HEK293 (cell line): ENCODE data around the gene RABEP1.

Experiments used
- BCL11A ChIP-seq: fragments of 450-650 bp; formaldehyde crosslinking; IDR thresholded peaks from 2 replicates; pipeline ENCODE4 v1.5.1; 2016; ENCODE audit warnings: low read depth, missing biosample characterization, missing genetic modification characterization
- BCL11B ChIP-seq: fragments of 450-650 bp; formaldehyde crosslinking; IDR thresholded peaks from 2 replicates; pipeline ENCODE4 v1.5.1; 2016; ENCODE audit warnings: low read depth, missing biosample characterization, missing genetic modification characterization
- KLF9 ChIP-seq: fragments of 450-650 bp; formaldehyde crosslinking; IDR thresholded peaks from 2 replicates; pipeline ENCODE4 v1.5.1; 2016; ENCODE audit warnings: missing biosample characterization, missing genetic modification characterization, low read depth
- MEIS1 ChIP-seq: sonication (generic); formaldehyde crosslinking; IDR thresholded peaks from 2 replicates; pipeline ENCODE4 v1.8.1; 2022; ENCODE audit warnings: missing genetic modification reagents, mild to moderate bottlenecking, borderline replicate concordance
- ZBTB8A ChIP-seq: fragments of 450-650 bp; formaldehyde crosslinking; IDR thresholded peaks from 2 replicates; pipeline ENCODE4 v1.5.1; 2016; ENCODE audit warnings: missing biosample characterization, missing genetic modification characterization
- ZNF132 ChIP-seq: fragments of 450-650 bp; formaldehyde crosslinking; IDR thresholded peaks from 2 replicates; pipeline ENCODE4 v1.5.1; 2017; ENCODE audit warnings: missing biosample characterization, missing genetic modification characterization, borderline replicate concordance
- ZNF140 ChIP-seq: fragments of 450-650 bp; formaldehyde crosslinking; IDR thresholded peaks from 2 replicates; pipeline ENCODE4 v1.5.1; 2016; ENCODE audit warnings: missing biosample characterization, missing genetic modification characterization
- ZNF155 ChIP-seq: fragments of 450-650 bp; formaldehyde crosslinking; IDR thresholded peaks from 2 replicates; pipeline ENCODE4 v1.5.1; 2016; ENCODE audit warnings: missing biosample characterization, missing genetic modification characterization
- ZNF169 ChIP-seq: fragments of 450-650 bp; formaldehyde crosslinking; IDR thresholded peaks from 2 replicates; pipeline ENCODE4 v1.5.1; 2016; ENCODE audit warnings: missing biosample characterization, missing genetic modification characterization
- ZNF274 ChIP-seq, 2 experiments: fragments of 200-500 bp in 1 of 2; fragments of 450-650 bp in 1 of 2; sonication (Bioruptor generic) in 1 of 2; formaldehyde crosslinking in 1 of 2; IDR thresholded peaks; 2 replicates each; pipeline versions ENCODE4 v1.5.1 to v1.6.1; 2014 to 2016; ENCODE audit warnings: borderline replicate concordance in 1 of 2, inconsistent platforms in 1 of 2, low read length in 1 of 2, missing biosample characterization in 1 of 2, missing genetic modification characterization in 1 of 2
- ZNF544 ChIP-seq: fragments of 450-650 bp; formaldehyde crosslinking; IDR thresholded peaks from 2 replicates; pipeline ENCODE4 v1.5.0; 2017; ENCODE audit warnings: missing biosample characterization, missing genetic modification characterization
- ZNF596 ChIP-seq: fragments of 450-650 bp; IDR thresholded peaks from 2 replicates; pipeline ENCODE4 v1.5.0; 2018; ENCODE audit warnings: missing biosample characterization, mild to moderate bottlenecking, missing genetic modification characterization, moderate library complexity
- ZNF768 ChIP-seq: fragments of 450-650 bp; formaldehyde crosslinking; IDR thresholded peaks from 2 replicates; pipeline ENCODE4 v1.5.1; 2018; ENCODE audit warnings: missing biosample characterization, mild to moderate bottlenecking, missing genetic modification characterization
- ZNF777 ChIP-seq: fragments of 450-650 bp; formaldehyde crosslinking; IDR thresholded peaks from 2 replicates; pipeline ENCODE4 v1.5.1; 2017; ENCODE audit warnings: missing biosample characterization, missing genetic modification characterization, borderline replicate concordance
- ZNF837 ChIP-seq: fragments of 450-650 bp; formaldehyde crosslinking; IDR thresholded peaks from 2 replicates; pipeline ENCODE4 v1.5.1; 2016; ENCODE audit warnings: missing biosample characterization, missing genetic modification characterization
- TF ChIP-seq, protein P1 (sequence below): sonication (generic); formaldehyde crosslinking; IDR thresholded peaks from 2 replicates; pipeline ENCODE4 v1.8.1; 2022; ENCODE audit warnings: mild to moderate bottlenecking, moderate library complexity, missing genetic modification reagents
- TF ChIP-seq, protein P2 (sequence below): fragments of 450-650 bp; formaldehyde crosslinking; IDR thresholded peaks from 2 replicates; pipeline ENCODE4 v1.5.1; 2016; ENCODE audit warnings: missing biosample characterization, missing genetic modification characterization
- TF ChIP-seq, protein P3 (sequence below): fragments of 450-650 bp; formaldehyde crosslinking; IDR thresholded peaks from 2 replicates; pipeline ENCODE4 v1.5.1; 2016; ENCODE audit warnings: missing biosample characterization, missing genetic modification characterization
- TF ChIP-seq, protein P4 (sequence below): fragments of 450-650 bp; formaldehyde crosslinking; IDR thresholded peaks from 2 replicates; pipeline ENCODE4 v1.5.1; 2017; ENCODE audit warnings: missing biosample characterization, missing genetic modification characterization
- TF ChIP-seq, protein P5 (sequence below): fragments of 450-650 bp; formaldehyde crosslinking; IDR thresholded peaks from 2 replicates; pipeline ENCODE4 v1.5.1; 2017; ENCODE audit warnings: missing biosample characterization, missing genetic modification characterization
- TF ChIP-seq, protein P6 (sequence below): fragments of 450-650 bp; formaldehyde crosslinking; IDR thresholded peaks from 2 replicates; pipeline ENCODE4 v1.5.1; 2016; ENCODE audit warnings: missing biosample characterization, missing genetic modification characterization
- TF ChIP-seq, protein P7 (sequence below): fragments of 450-650 bp; formaldehyde crosslinking; IDR thresholded peaks from 2 replicates; pipeline ENCODE4 v1.5.1; 2016; ENCODE audit warnings: missing biosample characterization, missing genetic modification characterization
- TF ChIP-seq, protein P8 (sequence below): fragments of 450-650 bp; formaldehyde crosslinking; IDR thresholded peaks from 2 replicates; pipeline ENCODE4 v1.5.1; 2017; ENCODE audit warnings: missing biosample characterization, missing genetic modification characterization

RABEP1 gene

DNA sequence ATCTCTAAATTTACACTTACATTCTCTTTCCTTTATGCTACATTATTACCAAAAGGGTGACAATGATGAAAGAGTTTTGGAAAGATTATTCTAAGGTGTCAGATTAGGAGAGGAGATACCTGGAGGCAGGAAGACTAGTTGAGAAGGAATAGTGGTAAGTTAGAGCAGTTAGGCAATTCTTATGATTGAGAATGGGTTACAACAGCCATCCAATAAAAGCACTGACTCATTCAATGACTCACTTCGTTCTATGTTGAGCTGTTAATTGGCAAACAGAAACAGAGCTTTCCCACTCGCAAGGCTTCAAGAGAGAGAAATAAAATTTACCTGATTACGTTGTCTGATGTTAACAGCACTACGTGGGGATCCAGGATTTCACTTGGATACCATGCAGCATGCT, 131.6 kb downstream of the RABEP1 start (continued):
- TF ChIP-seq, protein P1, sequence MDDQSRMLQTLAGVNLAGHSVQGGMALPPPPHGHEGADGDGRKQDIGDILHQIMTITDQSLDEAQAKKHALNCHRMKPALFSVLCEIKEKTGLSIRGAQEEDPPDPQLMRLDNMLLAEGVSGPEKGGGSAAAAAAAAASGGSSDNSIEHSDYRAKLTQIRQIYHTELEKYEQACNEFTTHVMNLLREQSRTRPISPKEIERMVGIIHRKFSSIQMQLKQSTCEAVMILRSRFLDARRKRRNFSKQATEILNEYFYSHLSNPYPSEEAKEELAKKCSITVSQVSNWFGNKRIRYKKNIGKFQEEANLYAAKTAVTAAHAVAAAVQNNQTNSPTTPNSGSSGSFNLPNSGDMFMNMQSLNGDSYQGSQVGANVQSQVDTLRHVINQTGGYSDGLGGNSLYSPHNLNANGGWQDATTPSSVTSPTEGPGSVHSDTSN (CRISPR knock-in tag), result no peak
- TF ChIP-seq ZNF155 (tag by site-specific recombination), result no peak
- TF ChIP-seq, protein P2, sequence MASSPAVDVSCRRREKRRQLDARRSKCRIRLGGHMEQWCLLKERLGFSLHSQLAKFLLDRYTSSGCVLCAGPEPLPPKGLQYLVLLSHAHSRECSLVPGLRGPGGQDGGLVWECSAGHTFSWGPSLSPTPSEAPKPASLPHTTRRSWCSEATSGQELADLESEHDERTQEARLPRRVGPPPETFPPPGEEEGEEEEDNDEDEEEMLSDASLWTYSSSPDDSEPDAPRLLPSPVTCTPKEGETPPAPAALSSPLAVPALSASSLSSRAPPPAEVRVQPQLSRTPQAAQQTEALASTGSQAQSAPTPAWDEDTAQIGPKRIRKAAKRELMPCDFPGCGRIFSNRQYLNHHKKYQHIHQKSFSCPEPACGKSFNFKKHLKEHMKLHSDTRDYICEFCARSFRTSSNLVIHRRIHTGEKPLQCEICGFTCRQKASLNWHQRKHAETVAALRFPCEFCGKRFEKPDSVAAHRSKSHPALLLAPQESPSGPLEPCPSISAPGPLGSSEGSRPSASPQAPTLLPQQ (tag by site-specific recombination), result peak; percentile 48
- TF ChIP-seq, protein P3, sequence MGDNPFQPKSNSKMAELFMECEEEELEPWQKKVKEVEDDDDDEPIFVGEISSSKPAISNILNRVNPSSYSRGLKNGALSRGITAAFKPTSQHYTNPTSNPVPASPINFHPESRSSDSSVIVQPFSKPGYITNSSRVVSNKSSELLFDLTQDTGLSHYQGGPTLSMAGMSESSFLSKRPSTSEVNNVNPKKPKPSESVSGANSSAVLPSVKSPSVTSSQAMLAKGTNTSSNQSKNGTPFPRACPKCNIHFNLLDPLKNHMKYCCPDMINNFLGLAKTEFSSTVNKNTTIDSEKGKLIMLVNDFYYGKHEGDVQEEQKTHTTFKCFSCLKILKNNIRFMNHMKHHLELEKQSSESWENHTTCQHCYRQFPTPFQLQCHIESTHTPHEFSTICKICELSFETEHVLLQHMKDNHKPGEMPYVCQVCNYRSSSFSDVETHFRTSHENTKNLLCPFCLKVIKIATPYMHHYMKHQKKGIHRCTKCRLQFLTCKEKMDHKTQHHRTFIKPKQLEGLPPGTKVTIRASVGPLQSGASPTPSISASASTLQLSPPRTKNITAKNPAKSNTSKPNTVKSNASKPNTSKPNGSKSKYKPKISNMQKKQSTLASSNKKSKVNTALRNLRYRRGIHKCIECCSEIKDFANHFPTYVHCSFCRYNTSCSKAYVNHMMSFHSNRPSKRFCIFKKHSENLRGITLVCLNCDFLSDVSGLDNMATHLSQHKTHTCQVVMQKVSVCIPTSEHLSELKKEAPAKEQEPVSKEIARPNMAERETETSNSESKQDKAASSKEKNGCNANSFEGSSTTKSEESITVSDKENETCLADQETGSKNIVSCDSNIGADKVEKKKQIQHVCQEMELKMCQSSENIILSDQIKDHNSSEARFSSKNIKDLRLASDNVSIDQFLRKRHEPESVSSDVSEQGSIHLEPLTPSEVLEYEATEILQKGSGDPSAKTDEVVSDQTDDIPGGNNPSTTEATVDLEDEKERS (tag by site-specific recombination), result no peak
- TF ChIP-seq ZNF596, result no peak
- TF ChIP-seq, protein P4, sequence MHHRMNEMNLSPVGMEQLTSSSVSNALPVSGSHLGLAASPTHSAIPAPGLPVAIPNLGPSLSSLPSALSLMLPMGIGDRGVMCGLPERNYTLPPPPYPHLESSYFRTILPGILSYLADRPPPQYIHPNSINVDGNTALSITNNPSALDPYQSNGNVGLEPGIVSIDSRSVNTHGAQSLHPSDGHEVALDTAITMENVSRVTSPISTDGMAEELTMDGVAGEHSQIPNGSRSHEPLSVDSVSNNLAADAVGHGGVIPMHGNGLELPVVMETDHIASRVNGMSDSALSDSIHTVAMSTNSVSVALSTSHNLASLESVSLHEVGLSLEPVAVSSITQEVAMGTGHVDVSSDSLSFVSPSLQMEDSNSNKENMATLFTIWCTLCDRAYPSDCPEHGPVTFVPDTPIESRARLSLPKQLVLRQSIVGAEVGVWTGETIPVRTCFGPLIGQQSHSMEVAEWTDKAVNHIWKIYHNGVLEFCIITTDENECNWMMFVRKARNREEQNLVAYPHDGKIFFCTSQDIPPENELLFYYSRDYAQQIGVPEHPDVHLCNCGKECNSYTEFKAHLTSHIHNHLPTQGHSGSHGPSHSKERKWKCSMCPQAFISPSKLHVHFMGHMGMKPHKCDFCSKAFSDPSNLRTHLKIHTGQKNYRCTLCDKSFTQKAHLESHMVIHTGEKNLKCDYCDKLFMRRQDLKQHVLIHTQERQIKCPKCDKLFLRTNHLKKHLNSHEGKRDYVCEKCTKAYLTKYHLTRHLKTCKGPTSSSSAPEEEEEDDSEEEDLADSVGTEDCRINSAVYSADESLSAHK (tag by site-specific recombination), result 0 out of 2 replicates have a peak, but pooled peaks have one; percentile 45
- no peak for TF ChIP-seq ZNF544 (tag by site-specific recombination)
- TF ChIP-seq ZNF274 (IDR thresholded peaks at IDR 0.05; ENCODE audit: low read length), result no peak
- TF ChIP-seq ZNF274 (tag by site-specific recombination; IDR thresholded peaks at IDR 0.05; ENCODE audit: borderline replicate concordance), result no peak
- TF ChIP-seq, protein P5, sequence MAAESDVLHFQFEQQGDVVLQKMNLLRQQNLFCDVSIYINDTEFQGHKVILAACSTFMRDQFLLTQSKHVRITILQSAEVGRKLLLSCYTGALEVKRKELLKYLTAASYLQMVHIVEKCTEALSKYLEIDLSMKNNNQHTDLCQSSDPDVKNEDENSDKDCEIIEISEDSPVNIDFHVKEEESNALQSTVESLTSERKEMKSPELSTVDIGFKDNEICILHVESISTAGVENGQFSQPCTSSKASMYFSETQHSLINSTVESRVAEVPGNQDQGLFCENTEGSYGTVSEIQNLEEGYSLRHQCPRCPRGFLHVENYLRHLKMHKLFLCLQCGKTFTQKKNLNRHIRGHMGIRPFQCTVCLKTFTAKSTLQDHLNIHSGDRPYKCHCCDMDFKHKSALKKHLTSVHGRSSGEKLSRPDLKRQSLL (tag by site-specific recombination), result peak; percentile 63; the same call in 1 of the 2 replicates
- TF ChIP-seq, protein P6, sequence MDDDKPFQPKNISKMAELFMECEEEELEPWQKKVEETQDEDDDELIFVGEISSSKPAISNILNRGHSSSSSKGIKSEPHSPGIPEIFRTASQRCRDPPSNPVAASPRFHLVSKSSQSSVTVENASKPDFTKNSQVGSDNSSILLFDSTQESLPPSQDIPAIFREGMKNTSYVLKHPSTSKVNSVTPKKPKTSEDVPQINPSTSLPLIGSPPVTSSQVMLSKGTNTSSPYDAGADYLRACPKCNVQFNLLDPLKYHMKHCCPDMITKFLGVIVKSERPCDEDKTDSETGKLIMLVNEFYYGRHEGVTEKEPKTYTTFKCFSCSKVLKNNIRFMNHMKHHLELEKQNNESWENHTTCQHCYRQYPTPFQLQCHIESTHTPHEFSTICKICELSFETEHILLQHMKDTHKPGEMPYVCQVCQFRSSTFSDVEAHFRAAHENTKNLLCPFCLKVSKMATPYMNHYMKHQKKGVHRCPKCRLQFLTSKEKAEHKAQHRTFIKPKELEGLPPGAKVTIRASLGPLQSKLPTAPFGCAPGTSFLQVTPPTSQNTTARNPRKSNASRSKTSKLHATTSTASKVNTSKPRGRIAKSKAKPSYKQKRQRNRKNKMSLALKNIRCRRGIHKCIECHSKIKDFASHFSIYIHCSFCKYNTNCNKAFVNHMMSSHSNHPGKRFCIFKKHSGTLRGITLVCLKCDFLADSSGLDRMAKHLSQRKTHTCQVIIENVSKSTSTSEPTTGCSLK (tag by site-specific recombination), result no peak
- TF ChIP-seq BCL11B (tag by site-specific recombination), result no peak
- no peak for TF ChIP-seq BCL11A (tag by site-specific recombination)
- TF ChIP-seq ZNF777 (tag by site-specific recombination), result no peak
- TF ChIP-seq ZNF768, result no peak
- TF ChIP-seq KLF9 (tag by site-specific recombination), result no peak
- TF ChIP-seq ZNF169, result no peak
- no peak for TF ChIP-seq ZBTB8A (tag by site-specific recombination)
- TF ChIP-seq MEIS1 (CRISPR knock-in tag), result no peak
- no peak for TF ChIP-seq ZNF140 (tag by site-specific recombination)
- TF ChIP-seq, protein P7, sequence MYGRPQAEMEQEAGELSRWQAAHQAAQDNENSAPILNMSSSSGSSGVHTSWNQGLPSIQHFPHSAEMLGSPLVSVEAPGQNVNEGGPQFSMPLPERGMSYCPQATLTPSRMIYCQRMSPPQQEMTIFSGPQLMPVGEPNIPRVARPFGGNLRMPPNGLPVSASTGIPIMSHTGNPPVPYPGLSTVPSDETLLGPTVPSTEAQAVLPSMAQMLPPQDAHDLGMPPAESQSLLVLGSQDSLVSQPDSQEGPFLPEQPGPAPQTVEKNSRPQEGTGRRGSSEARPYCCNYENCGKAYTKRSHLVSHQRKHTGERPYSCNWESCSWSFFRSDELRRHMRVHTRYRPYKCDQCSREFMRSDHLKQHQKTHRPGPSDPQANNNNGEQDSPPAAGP, result peak; percentile 91
- TF ChIP-seq ZNF837 (tag by site-specific recombination), result no peak
- TF ChIP-seq ZNF132 (tag by site-specific recombination), result no peak
- TF ChIP-seq, protein P8, sequence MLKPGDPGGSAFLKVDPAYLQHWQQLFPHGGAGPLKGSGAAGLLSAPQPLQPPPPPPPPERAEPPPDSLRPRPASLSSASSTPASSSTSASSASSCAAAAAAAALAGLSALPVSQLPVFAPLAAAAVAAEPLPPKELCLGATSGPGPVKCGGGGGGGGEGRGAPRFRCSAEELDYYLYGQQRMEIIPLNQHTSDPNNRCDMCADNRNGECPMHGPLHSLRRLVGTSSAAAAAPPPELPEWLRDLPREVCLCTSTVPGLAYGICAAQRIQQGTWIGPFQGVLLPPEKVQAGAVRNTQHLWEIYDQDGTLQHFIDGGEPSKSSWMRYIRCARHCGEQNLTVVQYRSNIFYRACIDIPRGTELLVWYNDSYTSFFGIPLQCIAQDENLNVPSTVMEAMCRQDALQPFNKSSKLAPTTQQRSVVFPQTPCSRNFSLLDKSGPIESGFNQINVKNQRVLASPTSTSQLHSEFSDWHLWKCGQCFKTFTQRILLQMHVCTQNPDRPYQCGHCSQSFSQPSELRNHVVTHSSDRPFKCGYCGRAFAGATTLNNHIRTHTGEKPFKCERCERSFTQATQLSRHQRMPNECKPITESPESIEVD, result peak; percentile 56
